H1 (cell line): ENCODE measurements around the gene STIL. TPM values are rescaled to one million over a fixed set of nuclear protein-coding genes. Genes with fewer than 3 reads are reported as not detected.

Experiments used
- CTCF ChIA-PET: fragments of 300-600 bp; sonication (Branson Sonifier 250); formaldehyde crosslinking; loops from one replicate; lab custom pipeline; 2021; ENCODE audit not compliant: partially characterized antibody; lab: Charles Lee
- POLR2A ChIA-PET: fragments of 300-600 bp; sonication (Branson Sonifier 250); formaldehyde crosslinking; loops from one replicate; lab custom pipeline; 2021; ENCODE audit warnings: inconsistent platforms; ENCODE audit not compliant: partially characterized antibody; lab: Charles Lee
- DNase-seq, 2 experiments: peaks; one replicate each; pipeline versions ENCODE4 v3.0.0 to v3.0.0-alpha.2; 2010 to 2022; ENCODE audit warnings: low spot score in 2 of 2, low read depth in 1 of 2, mixed read lengths in 1 of 2
- FAIRE-seq: peaks from 2 replicates; lab custom pipeline; 2011; peaks lifted over from hg19 to GRCh38; lab: Jason Lieb, UNC
- H2AFZ ChIP-seq: 2 replicates; pipeline ENCODE4 v1.8.1; 2012; ENCODE audit warnings: low read length, inconsistent platforms
- H2AK5ac ChIP-seq: 2 replicates; pipeline ENCODE4 v1.6.1; 2013; ENCODE audit warnings: low read depth, low read length
- H2BK120ac ChIP-seq: replicated peaks from 2 replicates; pipeline ENCODE3; 2013; ENCODE audit warnings: low read depth, low read length, inconsistent platforms
- H2BK12ac ChIP-seq: 2 replicates; pipeline ENCODE4 v1.6.1; 2013; ENCODE audit warnings: low read depth, low read length
- H2BK15ac ChIP-seq: 2 replicates; pipeline ENCODE4 v1.6.1; 2013; ENCODE audit warnings: low read length
- H2BK20ac ChIP-seq: 2 replicates; pipeline ENCODE4 v1.6.1; 2013; ENCODE audit warnings: low read length
- H2BK5ac ChIP-seq: 2 replicates; pipeline ENCODE4 v1.6.1; 2013; ENCODE audit warnings: low read depth, low read length
- H3K14ac ChIP-seq: 2 replicates; pipeline ENCODE4 v1.6.1; 2013; ENCODE audit warnings: inconsistent platforms; ENCODE audit not compliant: insufficient read length
- H3K18ac ChIP-seq: 2 replicates; pipeline ENCODE4 v1.6.1; 2013; ENCODE audit warnings: low read length; ENCODE audit errors: extremely low read depth
- H3K23ac ChIP-seq: 2 replicates; pipeline ENCODE4 v1.6.1; 2013; ENCODE audit warnings: inconsistent platforms; ENCODE audit not compliant: insufficient read length
- H3K23me2 ChIP-seq: 2 replicates; pipeline ENCODE4 v1.6.1; 2013; ENCODE audit warnings: low read depth, low read length
- H3K27ac ChIP-seq: 2 replicates; pipeline ENCODE4 v1.6.1; 2011; ENCODE audit warnings: low read depth, low read length, inconsistent platforms
- H3K27me3 ChIP-seq, 4 experiments: replicated peaks in 1 of 4; 1 replicate in 1 of 4; 2 replicates in 3 of 4; pipeline versions ENCODE4 v1.6.1 to v1.8.1; 2011 to 2013; ENCODE audit warnings: low read length in 3 of 4, mild to moderate bottlenecking in 3 of 4, inconsistent platforms in 2 of 4, mixed read lengths in 2 of 4, moderate library complexity in 1 of 4; ENCODE audit not compliant: control insufficient read depth in 3 of 4, insufficient read depth in 3 of 4; ENCODE audit errors: extremely low read depth in 1 of 4
- H3K36me3 ChIP-seq, 4 experiments: 2 replicates each; pipeline versions ENCODE4 v1.6.1 to v1.8.1; 2011 to 2013; ENCODE audit warnings: mild to moderate bottlenecking in 4 of 4, low read length in 3 of 4, moderate library complexity in 2 of 4, control low read depth in 1 of 4, inconsistent platforms in 1 of 4; ENCODE audit not compliant: insufficient read depth in 4 of 4, control insufficient read depth in 2 of 4
- H3K4ac ChIP-seq: replicated peaks from 2 replicates; pipeline ENCODE3; 2013; ENCODE audit warnings: low read length, low read depth, mixed read lengths, inconsistent platforms; ENCODE audit not compliant: insufficient read length
- H3K4me1 ChIP-seq, 4 experiments: replicated peaks in 1 of 4; 1 replicate in 1 of 4; 2 replicates in 3 of 4; pipeline versions ENCODE4 v1.6.1 to v1.8.1; 2011 to 2013; ENCODE audit warnings: low read length in 3 of 4, inconsistent platforms in 2 of 4, mixed read lengths in 1 of 4; ENCODE audit not compliant: insufficient read depth in 4 of 4, control insufficient read depth in 3 of 4
- H3K4me2 ChIP-seq, 2 experiments: 2 replicates each; pipeline versions ENCODE4 v1.6.1 to v1.8.1; 2011 to 2013; ENCODE audit warnings: low read depth in 2 of 2, low read length in 2 of 2, control low read depth in 1 of 2, inconsistent platforms in 1 of 2, mild to moderate bottlenecking in 1 of 2; ENCODE audit not compliant: insufficient read depth in 1 of 2
- H3K4me3 ChIP-seq, 4 experiments: fragments of 200-600, 300-600 bp in 1 of 4; sonication (generic), shearing (Covaris generic), sonication (Bioruptor Twin) in 1 of 4; 2 replicates each; pipeline versions ENCODE4 v1.5.1 to v1.8.1; 2011 to 2016; ENCODE audit warnings: low read length in 4 of 4, low read depth in 3 of 4, control low read depth in 2 of 4, inconsistent platforms in 2 of 4, mild to moderate bottlenecking in 2 of 4, mixed read lengths in 1 of 4, moderate library complexity in 1 of 4; ENCODE audit not compliant: insufficient read depth in 2 of 4; ENCODE audit errors: extremely low read depth in 1 of 4
- H3K56ac ChIP-seq: replicated peaks from 2 replicates; pipeline ENCODE3; 2013; ENCODE audit warnings: low read depth, mild to moderate bottlenecking, mixed read lengths, low read length, inconsistent platforms; ENCODE audit not compliant: insufficient read length
- H3K79me1 ChIP-seq: 2 replicates; pipeline ENCODE4 v1.6.1; 2013; ENCODE audit warnings: low read depth, low read length, control low read depth
- H3K79me2 ChIP-seq, 2 experiments: 2 replicates each; pipeline versions ENCODE4 v1.6.1 to v1.8.1; 2012 to 2013; ENCODE audit warnings: low read length in 2 of 2, mild to moderate bottlenecking in 2 of 2, inconsistent platforms in 1 of 2; ENCODE audit not compliant: insufficient read depth in 2 of 2, control insufficient read depth in 1 of 2
- H3K9ac ChIP-seq, 4 experiments: replicated peaks in 1 of 4; 1 replicate in 1 of 4; 2 replicates in 3 of 4; pipeline versions ENCODE4 v1.6.1 to v1.8.1; 2011 to 2013; ENCODE audit warnings: low read depth in 3 of 4, low read length in 3 of 4, control low read depth in 2 of 4, mild to moderate bottlenecking in 2 of 4, moderate library complexity in 2 of 4, inconsistent platforms in 1 of 4; ENCODE audit errors: extremely low read depth in 1 of 4
- H3K9me3 ChIP-seq, 2 experiments: 2 replicates each; pipeline versions ENCODE4 v1.6.1 to v1.8.1; 2012 to 2013; ENCODE audit warnings: mild to moderate bottlenecking in 2 of 2, moderate library complexity in 2 of 2, control low read depth in 1 of 2, inconsistent platforms in 1 of 2, low read depth in 1 of 2, low read length in 1 of 2, mixed read lengths in 1 of 2; ENCODE audit not compliant: insufficient read depth in 2 of 2
- H4K20me1 ChIP-seq, 2 experiments: replicated peaks in 1 of 2; 2 replicates each; pipeline versions ENCODE3 to v1.8.1; 2011 to 2013; ENCODE audit warnings: inconsistent platforms in 2 of 2, low read length in 2 of 2, mild to moderate bottlenecking in 1 of 2; ENCODE audit not compliant: insufficient read depth in 2 of 2, control insufficient read depth in 1 of 2
- H4K5ac ChIP-seq: 2 replicates; pipeline ENCODE4 v1.6.1; 2013; ENCODE audit warnings: low read length, low read depth, mixed read lengths, inconsistent platforms; ENCODE audit not compliant: insufficient read length
- H4K8ac ChIP-seq: 2 replicates; pipeline ENCODE4 v1.8.0; 2013; ENCODE audit warnings: mild to moderate bottlenecking, moderate library complexity, low read length, inconsistent platforms; ENCODE audit not compliant: insufficient read depth; ENCODE audit errors: extremely low read depth
- H4K91ac ChIP-seq: replicated peaks from 2 replicates; pipeline ENCODE3; 2013; ENCODE audit warnings: low read length, mixed read lengths, inconsistent platforms; ENCODE audit not compliant: insufficient read length
- FOSL1 ChIP-seq: IDR thresholded peaks from 2 replicates; pipeline ENCODE4 v1.6.1; 2011; ENCODE audit warnings: mild to moderate bottlenecking, low read depth, low read length, moderate library complexity; ENCODE audit not compliant: insufficient read depth
- HDAC2 ChIP-seq, 2 experiments: fragments of 300-600 bp in 1 of 2; sonication (generic) in 1 of 2; IDR thresholded peaks; 2 replicates each; pipeline ENCODE4 v1.6.1; 2011 to 2012; ENCODE audit warnings: low read depth in 2 of 2, low read length in 2 of 2, mild to moderate bottlenecking in 2 of 2, moderate library complexity in 2 of 2, borderline replicate concordance in 1 of 2, inconsistent platforms in 1 of 2
- JUN ChIP-seq: IDR thresholded peaks from 2 replicates; pipeline ENCODE4 v1.6.1; 2011; ENCODE audit warnings: low read depth, mild to moderate bottlenecking, improper control_type of control experiment, low read length
- KDM5A ChIP-seq: fragments of 200-600 bp; IDR thresholded peaks from 2 replicates; pipeline ENCODE4 v1.7.1; 2012; ENCODE audit warnings: mild to moderate bottlenecking, low read length, inconsistent platforms, mixed read lengths
- PHF8 ChIP-seq: fragments of 200-600 bp; sonication (generic); conservative IDR thresholded peaks from 2 replicates; pipeline ENCODE4 v1.7.1; 2012; ENCODE audit warnings: low read depth, mild to moderate bottlenecking, inconsistent platforms, low read length, moderate library complexity
- SIN3A ChIP-seq, 2 experiments: IDR thresholded peaks in 1 of 2; conservative IDR thresholded peaks in 1 of 2; 2 replicates each; pipeline ENCODE4 v1.6.1; 2011 to 2012; ENCODE audit warnings: low read length in 2 of 2, improper control_type of control experiment in 1 of 2, low read depth in 1 of 2, mild to moderate bottlenecking in 1 of 2
- SIRT6 ChIP-seq: IDR thresholded peaks from one replicate; pipeline ENCODE4 v1.7.1; 2012; ENCODE audit warnings: low read length, inconsistent platforms
- SIX5 ChIP-seq: IDR thresholded peaks from 2 replicates; pipeline ENCODE4 v1.6.1; 2011; ENCODE audit warnings: mild to moderate bottlenecking, low read depth, low read length
- SP2 ChIP-seq: IDR thresholded peaks from 2 replicates; pipeline ENCODE4 v1.6.1; 2012; ENCODE audit warnings: mild to moderate bottlenecking, low read length, inconsistent platforms
- SRF ChIP-seq: IDR thresholded peaks from 2 replicates; pipeline ENCODE4 v1.6.1; 2011; ENCODE audit warnings: mild to moderate bottlenecking, low read depth, low read length, moderate library complexity
- TAF1 ChIP-seq: IDR thresholded peaks from 2 replicates; pipeline ENCODE4 v1.6.1; 2011; ENCODE audit warnings: mild to moderate bottlenecking, low read depth, low read length
- TBP ChIP-seq: IDR thresholded peaks from 2 replicates; pipeline ENCODE4 v1.6.1; 2011; ENCODE audit warnings: low read depth, low read length, improper control_type of control experiment
- ZNF274 ChIP-seq: IDR thresholded peaks from 2 replicates; pipeline ENCODE4 v1.7.0; 2012; ENCODE audit warnings: low read length, borderline replicate concordance; ENCODE audit errors: extremely low read depth
- WGBS, 2 experiments: shearing (Covaris generic) in 1 of 2; methylation state at CpG; one replicate each; pipeline versions ENCODE4 v1.1.6 to v1.1.7; 2013 to 2015; ENCODE audit warnings: low lambda C conversion rate in 2 of 2, mixed read lengths in 2 of 2, inconsistent platforms in 1 of 2, low coverage in 1 of 2, missing lambda C conversion rate in 1 of 2; ENCODE audit not compliant: insufficient replicate concordance in 2 of 2, insufficient coverage in 1 of 2, insufficient read length in 1 of 2; ENCODE audit errors: extremely low coverage in 1 of 2, missing lambda C conversion rate in 1 of 2; 5-methylcytosine and 5-hydroxymethylcytosine counted together
- polyA plus RNA-seq, 7 experiments: library from polyadenylated mRNA; depleted of rRNA in 3 of 7; stranded (reverse) in 5 of 7; unstranded in 2 of 7; fragments of >200 nt in 5 of 7; fragments of 200-250 nt in 2 of 7; gene quantifications; 1 replicate in 5 of 7; 2 replicates in 1 of 7; 4 replicates in 1 of 7; pipeline versions ENCODE4 v1.2.1 to v1.2.3, GENCODE V29; 2011 to 2013; ENCODE audit warnings: missing spikeins in 2 of 7, mixed read lengths in 2 of 7
- total RNA-seq: library from RNA; stranded (reverse); fragmentation: NEBNext Ultra II Directional; extraction: Animal tissue kit (Norgen Biotek cat#: 25700); gene quantifications from 2 replicates; pipeline ENCODE4 v1.2.1, GENCODE V29; 2021

Gene STIL
- total and polyA plus RNA-seq, 2 of the 8 experiments (the other 6 are each of a cell fraction or from before 2014, with no cell fraction given): 13.6 to 25.1 TPM

- Histone ChIP-seq H3K14ac (no peak within 1 kb of the TSS), H3K79me1 (no peaks in the 10 kb centered on the region; the same call in 1 of the 2 replicates), H3K56ac (peak within 1 kb of the TSS; percentile 86), H4K8ac (peak within 1 kb of the TSS; percentile 97), H4K5ac (peak within 1 kb of the TSS; percentile 96), H3K23ac (no peak within 1 kb of the TSS), H3K4ac (peak within 1 kb of the TSS; percentile 98), H3K36me3 (no peaks in the 10 kb centered on the region), H2BK15ac (no peak within 1 kb of the TSS), H2AK5ac (no peak within 1 kb of the TSS), H3K27ac (peak within 1 kb of the TSS; percentile 60), H2BK12ac (peak within 1 kb of the TSS; percentile 84; the same call in 1 of the 2 replicates), H3K4me1 (peaks cover 0 to 5% (median 3%) of the 10 kb centered on the region in 4 experiments; a peak in 5 of 7 replicates), H3K9me3 (no peaks in the 10 kb centered on the region), H2BK20ac (no peak within 1 kb of the TSS), H3K23me2 (no peaks in the 10 kb centered on the region; the same call in 1 of the 2 replicates), H3K27me3 (no peaks in the 10 kb centered on the region), H3K4me3 (peak within 1 kb of the TSS; percentile 79 to 94 (median 86)), H4K91ac (peak within 1 kb of the TSS; percentile 82), H3K18ac (peak within 1 kb of the TSS; percentile 83), H3K9ac (peak within 1 kb of the TSS; percentile 73 to 88 (median 80)), H4K20me1 (no peaks in the 10 kb centered on the region), H2BK120ac (peak within 1 kb of the TSS; percentile 78), H2BK5ac (peak within 1 kb of the TSS; percentile 94), H3K4me2 (peak within 1 kb of the TSS; percentile 81 to 85), H2AFZ (peak within 1 kb of the TSS; percentile 100), H3K79me2 (peaks cover 0 to 16% of the 10 kb centered on the region in 2 experiments; a peak in 3 of 4 replicates)
- DNase-seq: peak in 1 of 2 experiments; percentile 79
- POLR2A ChIA-PET: interaction anchor here (0.7 to 2.2 kb wide), 7 partner anchors 9 to 268 kb away, joined by 3 to 18 read pairs (median 3); partner anchors contain the start of gene STIL
- CTCF ChIA-PET: interaction anchor here (0.6 to 2.6 kb wide), 5 partner anchors 10 to 103 kb away, joined by 3 to 11 read pairs (median 4); no protein-coding TSS in a partner anchor
- no peak for FAIRE-seq
- 0% methylated on average over 16 of the region's 40 CpGs; no CpG with 5 or more reads in 1 of the 2 experiments for WGBS, 2 experiments
- TF ChIP-seq TAF1 (peak; percentile 24; the same call in 1 of the 2 replicates), ZNF274 (no peak), SIX5 (no peak), JUN (no peak), PHF8 (peak; percentile 30; the same call in 1 of the 2 replicates), SP2 (no peak), KDM5A (no peak), SRF (no peak), FOSL1 (no peak), TBP (peak; percentile 24; the same call in 1 of the 2 replicates), SIRT6 (no peak), HDAC2 (IDR thresholded peaks at IDR 0.05; ENCODE audit: borderline replicate concordance in 1 of 2, low read depth in 2 of 2, low read length in 2 of 2) (no peak), SIN3A (conservative IDR thresholded peaks at IDR 0.05 in 1 of 2, IDR thresholded peaks at IDR 0.05 in 1 of 2; ENCODE audit: low read depth in 1 of 2, low read length in 2 of 2) (no peak; a peak in 1 of 4 replicates)
Measured at GRCh38 chr1:47333578-47333921, 19.6 kb upstream of the STIL start, which contains the start of gene CMPK1. Gene CMPK1 (plus strand): TSS chr1:47333790. CDS start chr1:47333946, 156 bp downstream.
